A549 (cell line): ENCODE measurements around the gene THTPA.

Experiments
- CHD2 ChIP-seq: fragments of 150-350 bp; IDR thresholded peaks from 2 replicates; pipeline ENCODE4 v1.6.1; 2014; ENCODE audit warnings: low read length; ENCODE audit not compliant: partially characterized antibody
- CTCF ChIP-seq: fragments of >200 bp; sonication (Bioruptor Twin); formaldehyde crosslinking; IDR thresholded peaks from 3 replicates; pipeline ENCODE4 v1.5.1; 2016
- PBX3 ChIP-seq: IDR thresholded peaks from 2 replicates; pipeline ENCODE4 v1.6.1; 2012

GRCh38 chr14:23579311-23579630, 23.2 kb downstream of the THTPA start:
- no peak for TF ChIP-seq CHD2
- TF ChIP-seq CTCF = no peak
- TF ChIP-seq PBX3 = no peak
